HUES64 (cell line): ENCODE results near the gene IMMP2L.

Source experiments
- H3K27ac ChIP-seq: 2 replicates; pipeline ENCODE4 v1.7.0; 2013; ENCODE audit warnings: low read depth, low read length, inconsistent platforms
- H3K27me3 ChIP-seq: 2 replicates; pipeline ENCODE4 v1.6.1; 2013; ENCODE audit warnings: mild to moderate bottlenecking, low read length; ENCODE audit not compliant: insufficient read depth
- H3K36me3 ChIP-seq: 2 replicates; pipeline ENCODE4 v1.6.1; 2013; ENCODE audit warnings: mild to moderate bottlenecking, low read length; ENCODE audit not compliant: insufficient read depth
- H3K4me1 ChIP-seq: 2 replicates; pipeline ENCODE4 v1.6.1; 2013; ENCODE audit warnings: mild to moderate bottlenecking, low read length, moderate library complexity; ENCODE audit not compliant: insufficient read depth
- H3K4me3 ChIP-seq: 2 replicates; pipeline ENCODE4 v1.5.1; 2013; ENCODE audit warnings: mild to moderate bottlenecking, low read length, moderate library complexity
- H3K9ac ChIP-seq: 2 replicates; pipeline ENCODE4 v1.6.1; 2013; ENCODE audit warnings: mild to moderate bottlenecking, low read depth, low read length
- H3K9me3 ChIP-seq: 2 replicates; pipeline ENCODE4 v1.6.1; 2013; ENCODE audit warnings: low read depth, low read length; ENCODE audit not compliant: insufficient read depth
- WGBS: fragments of 150-250, 120-280 bp; methylation state at CpG from one replicate; pipeline ENCODE4 v1.1.7; 2013; ENCODE audit warnings: missing lambda C conversion rate; 5-methylcytosine and 5-hydroxymethylcytosine counted together

The IMMP2L gene

GRCh38 chr7:110856704-110857103 is 705.6 kb downstream of the IMMP2L start:
- 92% methylated on average over 3 of the region's 3 CpGs for WGBS
- no peaks in the 10 kb centered on the region for H3K27me3 ChIP-seq
- H3K27ac ChIP-seq: peak overlapping the region; percentile 55
- H3K36me3 ChIP-seq: no peaks in the 10 kb centered on the region
- no peaks in the 10 kb centered on the region for H3K9me3 ChIP-seq
- no peak overlapping the region for H3K9ac ChIP-seq
- H3K4me1 ChIP-seq: peaks cover 16% of the 10 kb centered on the region
- H3K4me3 ChIP-seq: no peak overlapping the region

GRCh38 chr7:110854651-110855050 is 707.6 kb downstream of the IMMP2L start:
- H3K9me3 ChIP-seq: peaks cover 13% of the 10 kb centered on the region
- no peak overlapping the region for H3K4me3 ChIP-seq
- H3K4me1 ChIP-seq: peaks cover 16% of the 10 kb centered on the region
- no peak overlapping the region for H3K9ac ChIP-seq
- H3K36me3 ChIP-seq: 0 out of 2 replicates have a peak, but pooled peaks cover 5% of the 10 kb centered on the region
- no peak overlapping the region for H3K27ac ChIP-seq
- no peaks in the 10 kb centered on the region for H3K27me3 ChIP-seq
- WGBS: 96% methylated on average over 2 of the region's 2 CpGs

- H3K36me3 ChIP-seq: 0 out of 2 replicates have a peak, but pooled peaks cover 5% of the 10 kb centered on the region
Observed at GRCh38 chr7:110854166-110854565, 708.1 kb downstream of the IMMP2L start.

GRCh38 chr7:110853263-110853662 is 709.0 kb downstream of the IMMP2L start:
- H3K4me1 ChIP-seq: peaks cover 16% of the 10 kb centered on the region
- H3K36me3 ChIP-seq: 0 out of 2 replicates have a peak, but pooled peaks cover 5% of the 10 kb centered on the region
- no peak overlapping the region for H3K27ac ChIP-seq
- 88% methylated on average over 3 of the region's 3 CpGs for WGBS
- peaks cover 24% of the 10 kb centered on the region for H3K9me3 ChIP-seq
- no peaks in the 10 kb centered on the region for H3K27me3 ChIP-seq
- no peak overlapping the region for H3K9ac ChIP-seq
- H3K4me3 ChIP-seq: no peak overlapping the region

More at GRCh38 chr7:110854166-110854565, 708.1 kb downstream of the IMMP2L start:
- H3K9me3 ChIP-seq: peaks cover 17% of the 10 kb centered on the region
- no peak overlapping the region for H3K9ac ChIP-seq
- H3K27me3 ChIP-seq: no peaks in the 10 kb centered on the region
- no peak overlapping the region for H3K27ac ChIP-seq
- H3K4me1 ChIP-seq: peaks cover 16% of the 10 kb centered on the region
- H3K4me3 ChIP-seq: no peak overlapping the region

- H3K4me1 ChIP-seq: peaks cover 13% of the 10 kb centered on the region
- peaks cover 25% of the 10 kb centered on the region for H3K9me3 ChIP-seq
- H3K27ac ChIP-seq: no peak overlapping the region
- no peak overlapping the region for H3K9ac ChIP-seq
- 0 out of 2 replicates have a peak, but pooled peaks cover 5% of the 10 kb centered on the region for H3K36me3 ChIP-seq
- H3K4me3 ChIP-seq: no peak overlapping the region
- WGBS: 92% methylated on average over 4 of the region's 4 CpGs
- H3K27me3 ChIP-seq: no peaks in the 10 kb centered on the region
Observed at GRCh38 chr7:110852156-110852940, 709.9 kb downstream of the IMMP2L start.

GRCh38 chr7:110850224-110850623 is 712.1 kb downstream of the IMMP2L start:
- Histone ChIP-seq H3K27me3 (no peaks in the 10 kb centered on the region), H3K4me1 (peaks cover 7% of the 10 kb centered on the region), H3K36me3 (0 out of 2 replicates have a peak, but pooled peaks cover 5% of the 10 kb centered on the region), H3K4me3 (no peak overlapping the region), H3K9me3 (peaks cover 25% of the 10 kb centered on the region), H3K27ac (no peak overlapping the region), H3K9ac (no peak overlapping the region)
- WGBS: 94% methylated on average over 3 of the region's 3 CpGs

- 90% methylated on average over 4 of the region's 4 CpGs for WGBS
- no peaks in the 10 kb centered on the region for H3K36me3 ChIP-seq
- no peaks in the 10 kb centered on the region for H3K27me3 ChIP-seq
- no peak overlapping the region for H3K4me3 ChIP-seq
- peaks cover 24% of the 10 kb centered on the region for H3K4me1 ChIP-seq
- no peaks in the 10 kb centered on the region for H3K9me3 ChIP-seq
- no peak overlapping the region for H3K27ac ChIP-seq
- no peak overlapping the region for H3K9ac ChIP-seq
Observed at GRCh38 chr7:110842796-110843195, 719.5 kb downstream of the IMMP2L start.

- H3K9ac ChIP-seq: no peak overlapping the region
- H3K4me1 ChIP-seq: peaks cover 24% of the 10 kb centered on the region
- no peaks in the 10 kb centered on the region for H3K9me3 ChIP-seq
- H3K27me3 ChIP-seq: no peaks in the 10 kb centered on the region
- no peak overlapping the region for H3K4me3 ChIP-seq
- WGBS: 85% methylated on average over 3 of the region's 3 CpGs
- no peak overlapping the region for H3K27ac ChIP-seq
- no peaks in the 10 kb centered on the region for H3K36me3 ChIP-seq
Observed at GRCh38 chr7:110841840-110842545, 720.3 kb downstream of the IMMP2L start.

GRCh38 chr7:110839866-110840265 is 722.4 kb downstream of the IMMP2L start:
- Histone ChIP-seq H3K27ac (no peak overlapping the region), H3K9ac (no peak overlapping the region), H3K27me3 (no peaks in the 10 kb centered on the region), H3K36me3 (no peaks in the 10 kb centered on the region), H3K4me3 (no peak overlapping the region), H3K4me1 (peaks cover 14% of the 10 kb centered on the region), H3K9me3 (no peaks in the 10 kb centered on the region)
- 80% methylated on average over 5 of the region's 5 CpGs for WGBS

- H3K27ac ChIP-seq: no peak overlapping the region
- WGBS: no CpG with 5 or more reads among the region's 1 CpG
- H3K4me3 ChIP-seq: no peak overlapping the region
- no peaks in the 10 kb centered on the region for H3K4me1 ChIP-seq
- H3K36me3 ChIP-seq: no peaks in the 10 kb centered on the region
- H3K27me3 ChIP-seq: no peaks in the 10 kb centered on the region
- no peaks in the 10 kb centered on the region for H3K9me3 ChIP-seq
- H3K9ac ChIP-seq: no peak overlapping the region
Observed at GRCh38 chr7:110835849-110836248, 726.4 kb downstream of the IMMP2L start.

- no peaks in the 10 kb centered on the region for H3K4me1 ChIP-seq
- no peaks in the 10 kb centered on the region for H3K9me3 ChIP-seq
- no peaks in the 10 kb centered on the region for H3K36me3 ChIP-seq
- no peak overlapping the region for H3K9ac ChIP-seq
- WGBS: 93% methylated on average over 1 of the region's 1 CpG
- H3K27me3 ChIP-seq: no peaks in the 10 kb centered on the region
- no peak overlapping the region for H3K4me3 ChIP-seq
- H3K27ac ChIP-seq: no peak overlapping the region
Observed at GRCh38 chr7:110835218-110835617, 727.1 kb downstream of the IMMP2L start.
